D721Med (cell line): ENCODE results near the gene CAPG.
"Not testable (repeated sequence)": the region's sequence is repeated elsewhere in the genome, so short reads cannot be mapped to it uniquely, and the experiment has no call there.

ENCODE experiments used
- DNase-seq: peaks from one replicate; pipeline ENCODE4 v3.0.0; 2011; ENCODE audit warnings: low spot score; ENCODE audit not compliant: insufficient read length
- FAIRE-seq: peaks from 2 replicates; lab custom pipeline; 2011; peaks lifted over from hg19 to GRCh38; lab: Jason Lieb, UNC
- CTCF ChIP-seq: IDR thresholded peaks from 2 replicates; pipeline ENCODE4 v1.5.1; 2012; ENCODE audit warnings: mild to moderate bottlenecking, control low read depth; ENCODE audit not compliant: insufficient read depth; ENCODE audit errors: missing control alignments

Gene CAPG

GRCh38 chr2:85394261-85394681 lies 15.9 kb downstream of the CAPG start:
- DNase-seq, result no peak
- no peak for FAIRE-seq
- TF ChIP-seq CTCF, result no peak

GRCh38 chr2:85393836-85394235 lies 16.3 kb downstream of the CAPG start:
- DNase-seq, result no peak
- TF ChIP-seq CTCF, result no peak
- no peak for FAIRE-seq

- DNase-seq, result no peak
- FAIRE-seq, result no peak
- peak; percentile 74 for TF ChIP-seq CTCF
Observed at GRCh38 chr2:85390941-85391669, 19.1 kb downstream of the CAPG start.

GRCh38 chr2:85388878-85389538 lies 21.2 kb downstream of the CAPG start:
- DNase-seq, result no peak
- FAIRE-seq, result no peak

GRCh38 chr2:85387754-85388153 lies 22.4 kb downstream of the CAPG start:
- no peak for FAIRE-seq
- no peak for TF ChIP-seq CTCF
- no peak for DNase-seq

More at GRCh38 chr2:85388878-85389538, 21.2 kb downstream of the CAPG start:
- no peak for TF ChIP-seq CTCF

- FAIRE-seq (no peak), DNase-seq (no peak)
- TF ChIP-seq CTCF, result no peak
Observed at GRCh38 chr2:85385746-85386145, 24.4 kb downstream of the CAPG start.

- TF ChIP-seq CTCF, result no peak
- FAIRE-seq (no peak), DNase-seq (no peak)
Observed at GRCh38 chr2:85383850-85384249, 26.3 kb downstream of the CAPG start.

GRCh38 chr2:85383151-85383550 lies 27.0 kb downstream of the CAPG start:
- not testable (repeated sequence) for FAIRE-seq, DNase-seq
